Stimulated activated CD4-positive, alpha-beta T cell treated with anti-CD3 and anti-CD28 coated beads, Interleukin-1b, Interleukin-23, amount 100 ng/mL, for 4 hours (primary cell): Measurements from ENCODE around the gene COQ3.

Source experiments
- DNase-seq, 2 donors: peaks; one replicate each; pipeline ENCODE4 v3.0.0-alpha.2; 2020; ENCODE audit warnings: low read depth in 2 of 2

COQ3 gene

DNA sequence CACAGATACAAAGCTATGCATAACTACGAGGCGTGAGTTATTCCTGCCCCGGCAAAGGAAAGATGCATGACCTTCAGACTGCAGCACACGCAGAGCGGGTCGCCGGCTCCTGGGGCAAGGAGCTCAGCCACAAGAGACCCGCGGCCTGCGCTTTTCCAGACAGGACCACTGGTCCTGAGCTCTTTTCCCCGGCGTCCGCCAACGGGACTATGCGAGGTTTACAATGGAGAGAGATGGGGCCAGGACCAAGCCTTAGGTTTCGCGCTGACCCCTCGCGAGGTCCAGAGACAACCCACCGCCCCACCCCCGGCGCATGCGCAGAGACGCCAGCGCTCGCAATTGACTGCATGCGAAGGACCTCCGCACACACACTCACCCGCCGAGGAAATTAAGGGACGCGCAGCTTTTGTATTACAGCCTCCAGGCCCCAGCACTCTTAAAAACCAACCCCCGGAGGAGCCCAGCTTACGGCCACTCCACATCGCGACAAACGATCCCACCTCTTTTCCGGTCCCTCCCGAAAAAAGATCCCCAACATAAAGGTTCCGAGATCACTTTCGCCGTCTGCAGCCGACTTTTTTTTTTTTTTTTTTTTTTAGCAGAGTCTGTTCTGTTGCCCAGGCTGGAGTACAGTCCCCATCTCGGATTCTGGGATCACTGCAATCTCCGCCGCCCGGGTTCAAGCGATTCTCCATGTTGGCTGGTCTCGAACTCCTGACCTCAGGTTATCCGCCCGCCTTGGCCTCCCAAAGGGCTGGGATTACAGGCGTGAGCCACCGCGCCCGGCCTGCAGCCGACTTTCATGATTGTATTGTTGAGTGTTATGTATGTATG, at the start of gene COQ3:
Gene COQ3 (minus strand): TSS at position 498 of the 834 bp plus-strand sequence. CDS start 16 bp downstream, at position 482.
- DNase-seq, result peak; percentile 34 to 58

- no peak for DNase-seq
Measured at GRCh38 chr6:99434702-99435530, 40.9 kb upstream of the COQ3 start.

DNA sequence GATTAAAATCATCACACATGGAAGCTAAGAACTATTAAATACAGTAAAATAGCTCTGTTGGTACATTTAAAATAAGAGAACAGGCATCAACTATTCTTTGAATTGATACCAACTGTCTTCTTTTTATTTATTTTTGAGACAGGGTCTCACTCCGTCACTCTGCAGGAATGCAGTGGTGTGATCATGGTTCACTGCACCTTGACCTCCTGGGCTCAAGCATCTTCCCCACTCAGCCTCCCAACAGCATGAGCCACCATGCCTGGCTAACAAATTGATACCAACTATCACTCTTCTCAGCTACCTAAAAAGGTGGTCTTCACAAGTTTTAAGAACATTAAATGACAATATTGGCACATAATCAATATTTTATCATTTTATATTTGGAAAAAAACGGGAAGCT, 38.9 kb upstream of the COQ3 start:
- DNase-seq, result no peak

- no peak for DNase-seq
Measured at GRCh38 chr6:99431901-99432300, 37.9 kb upstream of the COQ3 start.

DNA sequence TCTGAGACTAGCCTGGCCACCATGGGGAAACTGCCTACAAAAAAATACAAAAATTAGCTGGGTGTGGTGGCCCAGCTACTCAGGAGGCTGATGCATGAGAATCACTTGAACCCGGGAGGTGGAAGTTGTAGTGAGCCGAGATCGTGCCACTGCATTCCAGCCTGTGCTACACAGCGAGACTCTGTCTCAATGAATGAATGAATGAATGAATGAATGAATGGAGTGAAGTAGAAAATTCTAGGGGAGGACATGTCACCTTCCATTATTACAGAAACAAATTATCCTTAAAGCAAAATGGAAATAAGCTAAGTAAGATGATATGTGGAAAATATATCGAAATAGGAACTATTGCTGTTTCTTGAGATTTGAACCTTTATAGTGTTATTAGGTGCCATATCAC, 34.0 kb upstream of the COQ3 start:
- DNase-seq, result no peak

DNA sequence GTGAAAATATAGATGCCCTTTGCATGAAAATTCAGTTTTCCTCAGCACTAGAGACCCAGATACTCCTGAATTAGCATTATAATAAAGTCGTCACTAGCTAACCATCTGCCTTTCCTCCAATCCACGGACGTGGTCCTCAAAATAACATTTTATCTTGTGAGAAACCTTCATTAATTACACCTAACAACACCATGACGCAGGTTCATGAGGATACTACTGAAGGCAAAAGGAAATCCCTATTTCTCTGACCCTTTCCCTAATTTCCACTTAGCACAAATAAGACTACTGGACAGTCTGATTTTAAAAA, 32.4 kb upstream of the COQ3 start:
- no peak for DNase-seq

DNA sequence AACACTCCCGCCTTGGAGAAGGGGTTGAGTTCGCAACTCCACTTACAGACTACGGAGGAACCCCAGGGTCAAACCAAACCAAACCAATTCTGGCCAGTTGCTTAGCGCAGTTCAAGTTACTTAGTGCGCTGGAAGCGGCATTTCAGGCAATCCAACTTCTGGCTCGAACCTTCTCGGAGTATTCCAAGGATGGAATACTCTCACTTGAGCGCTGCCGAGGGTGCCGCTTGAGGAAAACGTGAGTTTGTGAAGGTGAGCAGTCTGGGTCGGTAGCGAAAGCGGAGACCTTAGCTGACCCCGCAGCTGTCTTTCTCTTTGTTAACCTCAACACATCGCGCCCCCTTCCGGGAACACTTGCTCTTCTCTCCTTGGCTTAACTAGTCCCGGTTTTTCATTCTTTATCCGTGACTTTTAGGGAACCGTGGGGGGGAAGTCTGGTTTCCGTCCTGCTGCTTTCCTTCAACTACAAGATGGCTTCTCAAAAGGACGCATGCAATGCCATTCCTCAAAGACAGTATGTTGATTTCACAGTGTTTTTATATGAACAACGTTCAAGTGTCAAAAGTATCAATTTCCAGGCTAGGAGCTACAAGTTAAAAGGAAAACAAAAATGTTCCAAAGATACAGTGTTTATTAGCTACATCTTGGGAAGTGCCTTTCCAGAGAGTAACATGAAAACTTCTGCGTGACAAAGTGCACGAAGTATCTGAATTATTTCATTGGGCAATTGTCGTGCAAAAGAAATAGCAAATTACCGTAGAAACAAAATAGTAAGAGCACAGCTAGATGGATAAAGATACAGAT, 31.9 kb upstream of the COQ3 start:
- DNase-seq, result peak; percentile 37 to 44

- peak; percentile 75 to 78 for DNase-seq
Measured at GRCh38 chr6:99424761-99425646, 31.0 kb upstream of the COQ3 start, which contains the start of gene PNISR. Gene PNISR (minus strand): TSS chr6:99425308. CDS start chr6:99414659, 10,649 bp downstream.

DNA sequence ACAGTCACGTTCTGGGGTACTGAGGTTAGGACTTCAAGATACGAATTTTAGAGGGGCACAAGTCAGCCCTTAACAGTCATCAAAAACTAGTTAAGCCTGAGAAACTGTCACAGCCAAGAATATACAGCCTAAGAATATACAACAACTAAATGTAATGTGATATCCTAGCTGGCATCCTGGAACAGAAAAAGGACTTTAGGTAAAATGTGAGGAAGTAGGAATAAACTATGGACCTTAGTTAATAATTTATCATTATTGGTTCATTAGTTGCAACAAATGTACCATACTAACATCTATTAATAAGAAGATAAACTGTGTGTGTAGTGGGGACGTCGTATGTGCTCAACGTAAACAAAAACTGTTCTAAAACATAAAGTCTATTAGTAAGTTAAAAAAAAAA, 30.0 kb upstream of the COQ3 start:
- DNase-seq, result no peak

DNA sequence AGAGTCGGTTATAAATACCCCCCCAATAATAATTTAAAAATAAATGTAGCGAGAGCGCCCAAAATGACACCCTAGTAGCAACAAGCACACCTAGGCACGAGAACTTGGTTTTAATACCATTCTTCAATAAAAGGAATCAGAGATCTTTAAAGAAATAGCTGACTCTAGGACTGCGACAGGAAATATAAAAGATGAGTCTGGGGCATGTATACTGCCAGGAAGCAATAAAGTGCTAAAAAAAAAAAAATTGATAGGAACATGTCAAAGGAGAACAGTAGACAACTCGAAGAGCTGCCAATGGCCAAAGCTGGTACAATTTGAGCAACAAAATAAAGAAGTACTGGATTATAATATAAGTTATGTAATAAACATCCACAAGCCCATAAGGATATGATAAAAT, 28.9 kb upstream of the COQ3 start:
- DNase-seq, result no peak

- DNase-seq, result no peak
Measured at GRCh38 chr6:99416892-99417767, 23.1 kb upstream of the COQ3 start.

DNA sequence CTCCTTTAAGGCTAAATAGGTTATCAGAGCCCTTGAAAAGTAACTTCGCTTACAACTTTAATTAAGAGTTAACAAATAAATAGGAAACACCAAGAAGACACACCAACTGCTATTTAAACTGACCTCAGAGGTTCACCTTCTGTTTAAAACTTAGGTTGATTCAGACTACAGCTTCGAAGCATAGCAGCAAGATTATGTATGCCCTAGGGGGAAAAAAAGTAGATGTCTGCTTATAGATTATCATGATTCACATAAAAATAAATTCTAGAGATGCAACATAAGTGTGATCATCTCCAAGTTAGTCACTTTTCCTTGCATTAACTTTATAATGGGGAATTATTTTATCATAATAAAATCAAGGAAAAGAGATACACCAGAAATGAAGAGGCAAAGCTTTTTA, 22.2 kb upstream of the COQ3 start:
- no peak for DNase-seq

- no peak for DNase-seq
Measured at GRCh38 chr6:99415446-99415845, 21.5 kb upstream of the COQ3 start.

- no peak for DNase-seq
Measured at GRCh38 chr6:99412065-99412464, 18.1 kb upstream of the COQ3 start.

GRCh38 chr6:99409672-99410071, 15.7 kb upstream of the COQ3 start:
- no peak for DNase-seq

GRCh38 chr6:99407076-99407475, 13.1 kb upstream of the COQ3 start:
- DNase-seq, result no peak

GRCh38 chr6:99402448-99402847, 8.5 kb upstream of the COQ3 start:
- no peak for DNase-seq

GRCh38 chr6:99397287-99397686, 3.3 kb upstream of the COQ3 start:
- DNase-seq, result no peak

DNA sequence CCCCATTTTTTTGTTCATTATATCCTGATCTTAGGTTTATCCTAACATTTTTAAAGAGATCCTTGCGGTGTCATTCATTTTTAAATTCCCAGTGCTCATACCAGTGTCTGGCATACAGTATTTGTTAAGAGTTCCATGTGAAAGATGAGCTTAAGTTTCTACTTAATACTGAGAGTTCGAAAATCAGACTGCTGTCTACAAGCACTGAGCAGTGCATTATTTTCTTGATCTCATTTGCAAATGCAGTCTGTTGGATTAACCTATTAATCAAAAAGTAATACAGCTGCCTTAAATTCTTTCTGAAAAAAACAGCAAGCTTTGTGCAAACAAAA, 663 bp downstream of the COQ3 start:
- DNase-seq, result no peak

GRCh38 chr6:99390896-99391295, 3.1 kb downstream of the COQ3 start:
- no peak for DNase-seq
